GDM1 (cell line): ENCODE results near the gene HS3ST6.
"Not testable (repeated sequence)": the region's sequence is repeated elsewhere in the genome, so short reads cannot be mapped to it uniquely, and the experiment has no call there.

Source experiments
- DNase-seq: peaks from one replicate; lab custom pipeline; 2025; lab: John Stamatoyannopoulos, UW

The HS3ST6 gene

GRCh38 chr16:1907226-1907860 lies 10.9 kb downstream of the HS3ST6 start:
- no peak for DNase-seq

DNA sequence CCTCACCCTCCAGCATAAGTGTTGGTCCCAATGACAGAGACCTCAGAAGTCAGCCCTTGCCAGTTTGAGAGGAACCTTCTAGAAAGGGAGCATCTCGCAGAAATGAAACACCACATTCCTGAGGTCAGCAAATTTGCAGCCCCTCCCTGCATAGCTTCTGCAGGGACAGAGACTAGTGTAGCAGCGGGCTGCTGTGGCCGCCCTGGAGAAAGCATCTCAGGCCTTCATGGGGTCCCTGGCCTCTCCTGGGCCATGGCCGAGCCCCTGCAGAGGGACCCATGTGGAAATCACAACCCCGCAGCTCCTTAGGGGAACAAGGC lies 11.4 kb downstream of the HS3ST6 start:
- no peak for DNase-seq

GRCh38 chr16:1906055-1906845 lies 12.0 kb downstream of the HS3ST6 start:
- DNase-seq = no peak

- no peak for DNase-seq
Measured at GRCh38 chr16:1903845-1904840, 14.1 kb downstream of the HS3ST6 start.

DNA sequence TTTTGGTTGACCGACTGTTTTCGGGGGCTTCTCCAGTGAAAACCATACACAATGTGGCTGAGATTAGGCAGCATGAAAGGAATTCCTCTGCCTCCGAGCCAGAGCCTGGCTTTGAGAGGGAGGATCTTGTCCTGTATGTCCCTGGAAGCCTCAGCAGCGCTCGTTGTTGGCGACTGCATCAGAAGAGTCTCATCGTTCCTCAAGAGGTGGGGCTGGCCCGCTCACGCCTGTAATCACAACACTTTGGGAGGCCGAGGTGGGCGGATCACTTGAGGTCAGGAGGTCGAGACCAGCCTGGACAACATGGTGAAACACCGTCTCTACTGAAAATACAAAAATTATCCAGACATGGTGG lies 15.0 kb downstream of the HS3ST6 start:
- no peak for DNase-seq

GRCh38 chr16:1902547-1903219 lies 15.5 kb downstream of the HS3ST6 start:
- DNase-seq = no peak

DNA sequence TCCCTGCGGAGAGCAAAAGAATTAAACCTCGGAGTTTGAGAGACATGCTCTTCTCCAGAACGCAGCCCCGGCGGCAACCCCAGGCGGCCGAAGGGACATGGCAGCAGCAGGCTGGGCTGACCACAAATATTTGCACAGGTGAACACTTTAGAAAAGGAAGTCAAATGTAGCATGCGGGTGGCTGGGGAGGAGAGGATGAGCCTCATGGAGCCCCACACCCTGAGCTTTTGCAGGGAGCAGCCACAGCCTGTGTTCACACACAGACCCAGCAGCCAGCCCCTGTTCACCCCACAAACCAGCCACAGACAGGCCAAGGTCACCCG lies 17.8 kb downstream of the HS3ST6 start:
- no peak for DNase-seq

DNA sequence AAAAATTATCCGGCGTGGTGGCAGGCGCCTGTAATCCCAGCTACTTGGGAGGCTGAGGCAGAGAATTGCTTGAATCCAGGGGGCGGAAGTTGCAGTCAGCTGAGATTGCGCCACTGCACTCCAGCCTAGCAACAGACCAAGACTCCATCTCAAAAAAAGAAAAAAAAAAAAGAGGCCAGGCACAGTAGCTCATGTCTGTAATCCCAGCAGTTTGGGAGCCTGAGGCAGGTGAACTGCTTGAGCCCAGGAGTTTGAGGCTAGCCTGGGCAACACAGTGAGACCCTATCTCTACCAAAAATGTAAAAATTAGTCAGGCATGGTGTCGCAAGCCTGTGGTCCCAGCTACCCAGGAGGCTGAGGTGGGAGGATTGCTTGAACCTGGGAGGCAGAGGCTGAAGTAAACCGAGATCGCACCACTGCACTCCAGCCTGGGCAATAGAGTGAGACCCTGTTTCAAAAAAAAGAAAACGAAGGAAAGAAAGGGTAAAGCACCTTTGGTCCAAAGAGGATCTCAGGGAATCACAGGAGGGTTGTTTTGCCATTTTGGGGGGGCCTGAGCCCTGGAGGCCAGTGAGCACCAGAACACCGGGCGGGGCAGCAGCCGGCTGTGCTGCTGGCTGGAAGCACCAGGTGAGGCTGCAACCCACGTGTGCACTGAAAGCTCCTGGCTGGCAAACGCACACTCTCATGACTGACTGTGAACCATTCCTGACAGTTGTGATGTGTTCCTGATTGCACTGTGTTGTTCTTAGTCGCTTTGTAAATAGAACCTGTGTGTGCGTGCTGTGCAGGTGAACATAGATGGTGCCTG lies 18.4 kb downstream of the HS3ST6 start:
- no peak for DNase-seq

- DNase-seq = not testable (repeated sequence)
Measured at GRCh38 chr16:1897692-1898091, 20.5 kb downstream of the HS3ST6 start.

DNA sequence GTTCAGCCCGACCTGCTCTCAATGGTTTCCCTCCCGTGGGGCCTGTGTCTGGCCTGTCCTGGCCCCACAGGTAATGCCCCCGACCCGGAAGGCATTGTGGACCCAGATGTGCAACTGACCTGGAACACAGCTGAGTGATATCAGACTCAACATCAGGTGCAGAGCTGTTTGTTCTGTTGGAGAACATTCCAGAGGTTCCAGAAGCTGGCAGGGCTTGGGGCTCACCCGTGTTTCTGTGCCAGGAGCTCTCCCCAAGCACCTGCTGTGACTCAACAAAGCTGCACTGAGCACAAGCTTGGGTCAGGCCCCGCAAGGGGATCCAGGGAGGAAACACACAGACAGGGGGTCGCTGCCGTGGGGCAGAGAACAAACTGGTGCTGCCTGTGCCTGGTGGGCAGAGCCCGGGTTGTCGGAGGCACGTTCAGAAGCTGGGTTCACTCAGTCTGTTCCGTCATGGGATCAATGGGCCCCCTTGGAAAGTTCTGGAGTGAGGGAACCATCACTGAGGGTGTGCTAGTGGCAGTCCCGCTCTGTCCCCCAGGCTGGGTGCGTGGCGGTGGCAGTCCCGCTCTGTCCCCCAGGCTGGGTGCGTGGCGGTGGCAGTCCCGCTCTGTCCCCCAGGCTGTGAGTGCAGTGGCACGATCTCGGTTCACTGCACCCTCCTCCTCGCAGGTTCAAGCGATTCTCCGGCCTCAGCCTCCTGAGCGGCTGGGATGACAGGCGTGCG lies 22.1 kb downstream of the HS3ST6 start:
- DNase-seq = no peak

GRCh38 chr16:1895068-1895467 lies 23.1 kb downstream of the HS3ST6 start:
- DNase-seq = no peak

DNA sequence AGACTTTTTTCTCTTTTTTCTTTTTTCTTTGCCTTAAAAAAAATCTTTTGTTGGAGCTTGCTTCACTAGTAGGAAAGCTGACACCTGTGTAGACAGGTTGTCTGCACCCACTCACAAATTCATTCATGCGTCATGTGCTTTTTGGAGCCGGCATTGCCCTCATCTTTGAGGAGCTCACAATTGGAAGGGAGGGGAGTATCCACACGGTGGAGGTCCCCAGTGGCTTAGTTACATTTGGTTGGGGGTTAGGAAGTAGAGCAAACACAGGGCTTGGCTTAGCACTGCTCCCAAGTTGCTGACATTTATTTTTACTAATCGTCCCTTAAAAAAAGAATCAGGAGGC lies 27.5 kb downstream of the HS3ST6 start:
- no peak for DNase-seq

DNA sequence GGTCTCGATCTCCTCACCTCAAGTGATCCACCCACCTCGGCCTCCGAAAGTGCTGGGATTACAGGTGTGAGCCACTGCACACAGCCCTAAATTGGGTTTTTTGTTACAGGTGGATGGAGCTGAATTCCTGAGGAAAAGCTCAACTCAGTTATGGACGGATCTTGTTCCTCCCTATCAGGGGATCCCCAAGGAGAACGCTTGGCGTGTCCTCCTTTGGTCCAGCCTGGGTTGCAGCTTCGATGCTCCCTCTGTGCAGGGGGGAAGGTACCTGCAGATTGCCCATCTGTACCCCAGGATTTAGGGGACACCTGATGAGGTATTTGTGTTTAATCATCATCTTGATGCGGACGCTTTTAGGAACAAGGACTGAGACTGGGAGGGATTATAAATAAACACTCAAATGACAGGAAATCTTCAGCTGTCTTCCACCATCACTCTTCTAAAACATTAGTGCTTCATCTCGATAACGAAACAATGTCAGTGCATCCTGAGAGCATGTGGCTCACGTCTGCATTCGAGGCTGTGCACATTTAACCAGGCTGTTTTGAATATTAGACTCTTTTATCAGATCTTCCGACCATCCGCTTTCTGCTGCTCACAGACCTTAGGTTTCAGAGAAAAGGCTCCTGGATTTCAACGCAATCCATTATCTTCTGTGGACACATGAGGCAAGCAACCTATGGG lies 28.0 kb downstream of the HS3ST6 start:
- no peak for DNase-seq

DNA sequence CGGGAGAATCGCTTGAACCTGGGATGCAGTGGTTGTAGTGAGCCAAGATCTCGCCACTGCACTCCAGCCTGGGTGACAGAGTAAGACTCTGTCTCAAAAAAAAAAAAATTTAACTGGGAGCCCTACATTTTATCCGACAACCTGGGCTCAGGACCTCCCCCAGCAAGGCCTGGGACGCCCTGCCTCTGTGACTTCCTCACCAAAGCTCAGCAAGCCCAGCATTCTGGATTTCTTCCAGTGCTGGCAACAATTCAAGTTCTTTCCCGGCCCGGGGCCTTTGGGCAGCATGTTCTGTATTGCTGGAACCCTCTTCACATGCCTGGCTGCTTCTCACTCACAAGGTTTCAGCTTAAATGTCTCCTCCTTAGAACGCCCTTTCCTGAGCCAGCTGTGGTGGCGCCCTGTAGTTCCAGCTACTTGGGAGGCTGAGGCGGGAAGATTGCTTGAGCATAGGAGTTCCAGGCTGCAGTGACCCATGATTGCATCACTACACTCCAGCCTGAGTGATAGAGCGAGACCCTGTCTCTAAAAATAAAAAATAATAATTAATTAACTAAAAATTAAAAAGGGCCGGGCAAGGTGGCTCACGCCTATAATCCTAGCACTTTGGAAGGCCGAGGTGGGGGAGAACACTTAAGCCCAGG lies 30.4 kb downstream of the HS3ST6 start:
- DNase-seq = no peak

- no peak for DNase-seq
Measured at GRCh38 chr16:1884889-1885288, 33.3 kb downstream of the HS3ST6 start.

- DNase-seq = no peak
Measured at GRCh38 chr16:1884155-1884760, 34.0 kb downstream of the HS3ST6 start.

- DNase-seq = not testable (repeated sequence)
Measured at GRCh38 chr16:1881172-1881571, 37.0 kb downstream of the HS3ST6 start.

- no peak for DNase-seq
Measured at GRCh38 chr16:1879477-1879876, 38.7 kb downstream of the HS3ST6 start.

DNA sequence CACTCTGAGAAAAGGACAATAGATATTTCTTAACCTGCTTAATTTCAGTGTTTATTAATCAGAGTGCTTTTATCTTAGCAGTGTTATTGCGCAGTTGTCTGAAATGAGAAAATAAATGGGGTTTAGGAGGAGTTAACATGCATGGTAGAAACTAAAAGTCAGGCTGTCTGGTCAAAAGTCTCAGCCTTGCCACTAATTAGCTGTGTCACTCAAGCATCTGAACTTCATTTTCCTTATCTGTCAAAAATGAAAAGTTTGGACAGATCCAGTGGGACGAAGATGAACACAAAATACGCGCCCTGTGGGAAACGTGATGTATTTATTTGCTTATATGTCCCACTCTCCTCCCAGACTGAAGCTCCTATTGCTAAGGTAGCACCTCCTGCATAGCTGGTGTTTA lies 40.0 kb downstream of the HS3ST6 start:
- no peak for DNase-seq
